OCI-LY3 (cell line): ENCODE results near the gene DNAJC6.

Source experiments
- H2AFZ ChIP-seq: fragments of 200-600, 300-600 bp; shearing (Covaris generic); 2 replicates; pipeline ENCODE4 v1.6.0; 2014; ENCODE audit warnings: antibody characterized with exemption, low read depth, low read length
- H3K27ac ChIP-seq: fragments of 200-600, 300-600 bp; sonication (generic); 2 replicates; pipeline ENCODE4 v1.5.1; 2014; ENCODE audit warnings: mild to moderate bottlenecking, low read length, moderate library complexity, mixed read lengths
- H3K27me3 ChIP-seq: fragments of 200-600, 300-600 bp; sonication (generic); 2 replicates; pipeline ENCODE4 v1.6.1; 2014; ENCODE audit warnings: low read depth, low read length, mixed read lengths
- H3K36me3 ChIP-seq: fragments of 200-600, 300-600 bp; sonication (generic); replicated peaks from 2 replicates; pipeline ENCODE3; 2014; ENCODE audit warnings: low read depth, low read length, mixed read lengths
- H3K4me1 ChIP-seq: fragments of 300-600, 200-600 bp; sonication (generic); 2 replicates; pipeline ENCODE4 v1.6.1; 2014; ENCODE audit warnings: low read length, mixed read lengths
- H3K4me2 ChIP-seq: fragments of 200-600, 300-600 bp; sonication (generic); 2 replicates; pipeline ENCODE4 v1.6.1; 2014; ENCODE audit warnings: low read length, mixed read lengths
- H3K4me3 ChIP-seq: fragments of 300-600, 200-600 bp; sonication (generic); 2 replicates; pipeline ENCODE4 v1.5.1; 2014; ENCODE audit warnings: antibody characterized with exemption, mild to moderate bottlenecking, low read length, moderate library complexity
- H3K79me2 ChIP-seq: fragments of 300-600, 200-600 bp; shearing (Covaris generic); 2 replicates; pipeline ENCODE4 v1.6.1; 2014; ENCODE audit warnings: mild to moderate bottlenecking, low read length, mixed read lengths
- H3K9ac ChIP-seq: fragments of 300-600, 200-600 bp; shearing (Covaris generic); 2 replicates; pipeline ENCODE4 v1.6.0; 2014; ENCODE audit warnings: mild to moderate bottlenecking, low read length, moderate library complexity
- H3K9me3 ChIP-seq: fragments of 200-600, 300-600 bp; shearing (Covaris generic); 2 replicates; pipeline ENCODE4 v1.6.1; 2014; ENCODE audit warnings: low read length, mixed read lengths; ENCODE audit not compliant: insufficient read depth
- H4K20me1 ChIP-seq: fragments of 200-600, 300-600 bp; sonication (generic); 2 replicates; pipeline ENCODE4 v1.6.1; 2016; ENCODE audit warnings: low read length, mixed read lengths; ENCODE audit not compliant: insufficient read depth
- CTCF ChIP-seq: fragments of 200-600, 300-600 bp; sonication (generic); IDR thresholded peaks from 2 replicates; pipeline ENCODE4 v1.5.1; 2014; ENCODE audit warnings: antibody characterized with exemption, low read length, low read depth
- EZH2phosphoT487 ChIP-seq: fragments of 200-600 bp; shearing (Covaris generic); IDR thresholded peaks from 2 replicates; pipeline ENCODE4 v1.6.1; 2018; ENCODE audit warnings: antibody characterized with exemption, mixed run types, low read depth

Gene DNAJC6

GRCh38 chr1:65399003-65399402 lies 89.7 kb downstream of the DNAJC6 start:
- no peak for TF ChIP-seq EZH2phosphoT487
- TF ChIP-seq CTCF, result no peak
- no peaks in the 10 kb centered on the region for H4K20me1 ChIP-seq
- H3K4me1 ChIP-seq, result peaks cover 10% of the 10 kb centered on the region
- no peak overlapping the region for H3K27ac ChIP-seq
- H3K79me2 ChIP-seq, result no peaks in the 10 kb centered on the region
- no peak overlapping the region for H3K4me3 ChIP-seq
- H3K4me2 ChIP-seq, result no peak overlapping the region
- H3K36me3 ChIP-seq, result no peaks in the 10 kb centered on the region
- no peaks in the 10 kb centered on the region for H3K9me3 ChIP-seq
- no peaks in the 10 kb centered on the region for H3K27me3 ChIP-seq
- H2AFZ ChIP-seq, result no peak overlapping the region
- H3K9ac ChIP-seq, result no peak overlapping the region

GRCh38 chr1:65401612-65402011 lies 92.3 kb downstream of the DNAJC6 start:
- no peaks in the 10 kb centered on the region for H3K9me3 ChIP-seq
- no peaks in the 10 kb centered on the region for H3K4me1 ChIP-seq
- no peak overlapping the region for H3K27ac ChIP-seq
- no peak overlapping the region for H3K9ac ChIP-seq
- no peaks in the 10 kb centered on the region for H4K20me1 ChIP-seq
- no peaks in the 10 kb centered on the region for H3K79me2 ChIP-seq
- no peaks in the 10 kb centered on the region for H3K27me3 ChIP-seq
- H3K4me3 ChIP-seq, result no peak overlapping the region
- no peak for TF ChIP-seq CTCF
- TF ChIP-seq EZH2phosphoT487, result no peak
- H3K36me3 ChIP-seq, result no peaks in the 10 kb centered on the region
- H3K4me2 ChIP-seq, result no peak overlapping the region
- H2AFZ ChIP-seq, result no peak overlapping the region

- no peak for TF ChIP-seq CTCF
- TF ChIP-seq EZH2phosphoT487, result no peak
- Histone ChIP-seq H2AFZ (no peak overlapping the region), H3K4me2 (no peak overlapping the region), H3K9me3 (no peaks in the 10 kb centered on the region), H3K36me3 (no peaks in the 10 kb centered on the region), H3K4me1 (no peaks in the 10 kb centered on the region), H3K79me2 (no peaks in the 10 kb centered on the region), H3K27me3 (no peaks in the 10 kb centered on the region), H4K20me1 (no peaks in the 10 kb centered on the region), H3K27ac (no peak overlapping the region), H3K4me3 (no peak overlapping the region), H3K9ac (no peak overlapping the region)
Measured at GRCh38 chr1:65404941-65405340, 95.6 kb downstream of the DNAJC6 start.

- H3K27me3 ChIP-seq, result no peaks in the 10 kb centered on the region
- TF ChIP-seq EZH2phosphoT487, result no peak
- no peak for TF ChIP-seq CTCF
- H3K79me2 ChIP-seq, result no peaks in the 10 kb centered on the region
- H3K36me3 ChIP-seq, result no peaks in the 10 kb centered on the region
- no peaks in the 10 kb centered on the region for H4K20me1 ChIP-seq
- H3K9me3 ChIP-seq, result no peaks in the 10 kb centered on the region
- no peak overlapping the region for H3K9ac ChIP-seq
- H3K27ac ChIP-seq, result no peak overlapping the region
- no peak overlapping the region for H3K4me2 ChIP-seq
- no peaks in the 10 kb centered on the region for H3K4me1 ChIP-seq
- no peak overlapping the region for H2AFZ ChIP-seq
- H3K4me3 ChIP-seq, result no peak overlapping the region
Measured at GRCh38 chr1:65407877-65408276, 98.5 kb downstream of the DNAJC6 start.
